GM18498 (cell line): ENCODE measurements around the gene PLA1A.
"Not testable (repeated sequence)": the region's sequence is repeated elsewhere in the genome, so short reads cannot be mapped to it uniquely, and the experiment has no call there.

Experiments used
- ATAC-seq: cut with Tn5 transposase; IDR thresholded peaks from one replicate; pipeline ENCODE4 v1.9.1; 2021; ENCODE audit warnings: mild to moderate bottlenecking, moderate library complexity; ENCODE audit not compliant: unreplicated experiment

Gene PLA1A

DNA sequence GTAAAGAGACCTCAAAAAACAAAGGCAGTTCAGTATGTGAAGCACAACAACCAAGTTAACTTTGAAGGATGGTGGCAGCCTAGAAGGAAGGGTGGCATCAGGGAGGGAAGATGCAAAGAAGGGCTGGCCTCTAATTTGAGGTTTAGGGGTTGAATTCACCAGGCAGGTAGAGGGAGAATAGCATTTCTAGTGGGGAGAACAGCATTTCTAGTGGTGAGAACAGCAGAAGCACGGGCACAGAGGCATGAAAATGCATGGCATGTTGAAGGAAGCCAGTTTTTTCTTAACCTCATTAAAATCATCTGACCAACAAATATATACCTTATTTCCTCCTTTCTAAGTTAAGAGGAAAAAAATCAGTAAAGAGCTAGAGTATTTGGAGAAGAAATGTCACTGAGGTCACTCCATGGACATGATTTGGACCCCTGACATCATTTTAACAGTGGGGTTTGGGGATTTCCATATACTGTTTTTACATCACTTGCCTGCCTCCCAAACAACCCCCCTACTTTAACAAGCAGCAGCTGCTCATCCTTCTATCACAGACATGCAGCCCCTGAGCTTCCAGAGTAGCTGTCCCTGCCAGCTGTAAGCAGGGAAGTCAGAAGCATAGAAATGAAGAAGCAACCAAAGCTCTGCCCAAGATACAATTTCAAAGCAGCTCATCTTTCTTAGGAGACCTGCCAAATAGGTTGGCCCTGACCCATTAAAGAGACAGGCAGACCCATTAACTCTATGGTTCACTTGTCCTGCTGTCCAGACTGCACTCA is 65.1 kb downstream of the PLA1A start:
- no peak for ATAC-seq

DNA sequence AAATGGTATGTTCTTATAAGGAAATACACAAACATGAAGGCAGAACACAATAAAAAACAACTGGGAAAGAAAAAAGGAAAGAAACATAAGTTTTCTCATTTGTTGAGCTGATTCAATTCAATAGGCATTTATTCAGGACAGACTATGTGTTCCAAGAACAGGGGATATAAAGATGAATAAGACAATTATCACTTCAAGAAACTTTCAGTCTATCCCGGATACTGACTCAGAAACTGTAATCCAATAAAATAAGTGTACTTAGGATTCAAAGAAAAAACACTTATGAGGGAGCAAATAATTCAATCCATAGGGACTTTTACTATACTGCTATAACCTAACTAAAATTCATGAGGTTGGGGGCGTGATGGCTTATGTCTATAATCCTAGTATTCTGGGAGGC is 66.2 kb downstream of the PLA1A start:
- ATAC-seq: no peak

- no peak for ATAC-seq
Measured at GRCh38 chr3:119664370-119664769, 66.7 kb downstream of the PLA1A start.

GRCh38 chr3:119664850-119665379 is 67.2 kb downstream of the PLA1A start:
- no peak for ATAC-seq

DNA sequence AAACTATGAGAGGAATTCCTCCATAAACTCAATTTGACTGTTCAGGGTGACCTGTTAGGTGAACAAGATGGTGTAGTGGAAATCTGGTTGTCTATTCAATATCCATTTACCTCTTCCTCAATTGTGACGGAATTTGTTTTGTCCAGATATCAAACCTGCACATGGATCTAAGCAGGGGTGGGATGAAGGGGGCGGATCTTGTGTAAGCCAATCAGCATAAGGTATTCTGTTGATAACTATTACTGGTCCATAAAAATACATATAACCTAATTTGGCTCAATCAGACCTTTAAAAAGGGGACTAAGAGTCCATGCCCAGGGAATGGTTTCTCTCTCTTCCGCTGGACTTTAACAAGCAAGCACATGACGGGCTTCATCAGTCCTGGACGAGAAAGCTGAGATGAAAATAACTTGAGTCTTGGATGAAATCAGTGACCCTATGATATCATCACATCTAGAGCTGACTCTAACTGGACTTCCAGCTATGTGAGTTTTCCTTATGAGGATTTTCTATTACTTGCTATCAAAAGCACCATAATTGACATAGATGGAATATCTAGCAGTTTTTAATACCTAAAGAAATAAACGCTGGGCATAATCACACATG is 68.4 kb downstream of the PLA1A start:
- no peak for ATAC-seq

GRCh38 chr3:119669906-119670570 is 72.4 kb downstream of the PLA1A start:
- no peak for ATAC-seq

GRCh38 chr3:119672776-119673175 is 75.1 kb downstream of the PLA1A start:
- ATAC-seq: no peak

GRCh38 chr3:119673875-119674274 is 76.2 kb downstream of the PLA1A start:
- ATAC-seq: no peak

DNA sequence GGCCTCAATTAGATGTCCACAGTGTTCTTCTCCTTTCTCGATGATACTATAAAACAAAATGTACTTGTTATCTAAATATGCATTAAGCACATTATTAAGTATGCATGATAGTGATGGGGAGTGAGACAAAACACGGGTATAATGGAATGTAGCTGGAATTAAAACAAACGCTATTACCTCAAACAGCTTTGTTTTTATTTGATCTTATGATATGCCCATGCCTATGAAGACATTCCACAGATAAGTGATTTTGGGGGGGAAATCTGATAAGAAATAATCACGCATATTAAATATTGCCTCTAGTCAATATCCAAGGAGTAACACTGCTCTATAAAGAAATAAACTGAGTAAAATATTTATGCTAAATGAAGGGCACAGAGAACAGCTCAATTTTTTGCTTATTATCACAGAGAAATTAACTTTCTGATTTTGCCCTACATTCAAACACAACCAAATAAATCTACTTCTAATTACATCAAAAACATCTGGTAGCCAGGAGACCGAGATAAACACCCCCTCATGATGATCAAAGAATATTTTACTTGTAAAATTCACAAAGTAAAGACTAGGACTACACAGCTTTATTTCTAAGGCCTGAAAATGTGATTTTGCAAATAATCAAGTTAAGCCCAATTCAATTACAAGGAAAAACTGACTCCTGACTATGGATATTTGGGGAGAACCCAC is 77.6 kb downstream of the PLA1A start:
- ATAC-seq: no peak

DNA sequence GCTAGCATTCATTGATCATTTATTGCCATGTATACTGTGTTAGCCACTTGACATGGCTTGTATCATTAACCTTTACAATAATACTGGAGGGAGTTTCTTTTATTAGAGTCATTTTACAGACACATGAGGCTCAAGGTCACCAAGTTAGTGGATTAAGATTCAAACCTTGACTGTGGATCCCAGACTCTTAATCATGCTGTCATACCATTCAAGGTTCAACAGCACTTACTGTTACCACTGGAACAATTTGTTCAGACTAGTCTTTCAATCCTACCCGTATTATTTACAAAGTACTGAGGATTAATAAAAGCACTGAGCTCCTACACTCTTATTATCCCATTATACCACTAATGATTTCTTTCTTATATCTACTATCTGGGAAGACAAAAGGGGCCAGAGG is 78.3 kb downstream of the PLA1A start:
- ATAC-seq: no peak

DNA sequence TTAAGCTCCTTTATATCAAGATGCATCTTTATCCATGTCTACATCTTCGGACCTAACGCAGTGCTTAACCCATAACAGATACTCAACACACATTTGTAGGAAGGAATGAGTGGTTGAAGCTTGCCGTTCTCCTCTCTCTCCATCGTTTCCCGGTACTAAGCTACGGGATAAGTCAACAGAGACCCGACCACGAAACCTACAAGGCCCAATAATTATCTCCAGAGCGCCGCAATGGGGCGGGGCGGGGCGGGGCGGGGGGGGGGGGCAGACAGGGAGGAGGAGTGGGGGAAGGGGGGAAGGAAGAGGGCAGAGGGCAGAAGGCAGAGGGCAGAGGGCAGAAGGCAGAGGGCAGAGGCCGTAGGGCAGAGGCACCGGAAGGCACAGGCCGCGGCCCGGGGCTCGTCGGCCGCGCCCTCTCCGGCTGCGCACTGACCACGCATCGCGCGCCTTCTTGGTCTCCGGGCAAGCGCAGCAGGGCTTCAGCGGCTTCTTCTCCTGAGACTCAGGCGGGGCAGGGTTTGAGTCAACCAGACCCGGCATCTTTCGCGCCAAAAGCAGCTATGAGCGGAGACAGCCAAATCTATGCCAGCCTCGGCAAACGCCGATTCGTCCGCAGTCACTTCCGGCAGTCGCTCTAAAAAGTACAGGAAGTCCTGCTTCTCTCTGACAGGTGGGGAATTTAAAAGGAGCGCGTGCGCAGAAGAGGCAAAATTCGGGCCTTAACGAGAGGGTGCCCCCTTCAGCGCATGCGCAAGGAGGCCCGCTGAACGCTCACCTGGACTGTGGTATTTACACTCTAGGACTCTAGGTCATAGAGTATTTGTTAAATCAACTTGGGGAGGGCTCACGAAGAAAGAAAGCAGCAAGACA is 79.3 kb downstream of the PLA1A start, which contains the start of gene COX17:
TSS of gene COX17 (minus strand) at position 636 of the 870 bp plus-strand sequence. CDS start at position 540, 96 bp downstream.
- ATAC-seq: peak; percentile 88

DNA sequence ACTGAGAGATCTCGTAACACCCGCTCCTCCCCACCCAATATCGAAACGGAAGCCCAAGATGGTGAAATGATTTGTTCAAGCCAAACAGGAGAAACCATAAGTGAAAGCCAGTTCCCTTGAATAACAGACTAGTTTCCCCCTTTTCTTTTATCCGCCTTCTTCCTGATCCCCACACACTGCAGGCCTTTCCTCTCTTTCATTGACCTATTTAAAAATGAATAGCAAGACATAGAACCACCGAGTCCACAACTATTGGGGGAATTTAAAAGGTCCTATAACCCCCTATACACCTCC is 79.9 kb downstream of the PLA1A start:
- ATAC-seq: no peak

DNA sequence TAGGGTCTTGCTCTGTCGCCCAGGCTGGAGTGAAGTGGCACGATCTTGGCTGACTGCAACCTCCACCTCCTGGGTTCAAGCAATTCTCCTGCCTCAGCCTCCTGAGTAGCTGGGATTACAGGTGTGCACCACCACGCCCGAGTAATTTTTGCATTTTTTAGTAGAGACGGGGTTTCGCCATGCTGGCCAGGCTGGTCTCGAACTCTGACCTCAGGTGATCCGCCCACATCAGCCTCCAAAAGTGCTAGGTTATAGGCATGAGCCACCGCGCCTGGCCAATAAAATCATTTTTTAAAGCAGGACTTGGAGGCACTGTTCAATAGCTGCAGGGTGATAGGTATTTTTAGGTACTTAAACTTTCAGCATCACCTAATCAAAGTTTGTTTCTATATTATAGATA is 80.5 kb downstream of the PLA1A start:
- ATAC-seq: not testable (repeated sequence)
